Amniotic epithelial cell (primary cell): ENCODE measurements around the gene SIRPD.

ENCODE experiments used
- DNase-seq: peaks from one replicate; pipeline ENCODE4 v3.0.0-alpha.2; 2010; ENCODE audit warnings: low read depth

Gene SIRPD

DNA sequence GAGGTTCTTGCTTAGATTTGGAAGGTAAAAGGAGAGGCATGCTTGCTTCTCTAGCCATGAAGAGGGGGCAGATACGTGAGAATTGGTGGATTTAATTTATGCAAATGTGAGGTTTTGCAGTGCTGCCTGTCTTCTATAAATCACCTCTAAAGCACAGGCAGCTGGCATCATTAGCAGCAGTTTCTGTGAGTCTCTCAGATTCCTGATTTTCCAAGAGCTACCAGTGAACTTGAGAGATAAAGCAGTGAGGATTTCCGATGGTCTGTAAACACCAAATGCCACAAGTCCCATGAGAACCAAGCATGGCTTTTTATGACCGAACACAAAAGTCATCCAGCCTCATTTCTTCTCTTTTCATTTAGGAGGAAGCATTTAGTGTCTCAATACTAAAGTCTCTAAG is 63.1 kb downstream of the SIRPD start:
- no peak for DNase-seq

DNA sequence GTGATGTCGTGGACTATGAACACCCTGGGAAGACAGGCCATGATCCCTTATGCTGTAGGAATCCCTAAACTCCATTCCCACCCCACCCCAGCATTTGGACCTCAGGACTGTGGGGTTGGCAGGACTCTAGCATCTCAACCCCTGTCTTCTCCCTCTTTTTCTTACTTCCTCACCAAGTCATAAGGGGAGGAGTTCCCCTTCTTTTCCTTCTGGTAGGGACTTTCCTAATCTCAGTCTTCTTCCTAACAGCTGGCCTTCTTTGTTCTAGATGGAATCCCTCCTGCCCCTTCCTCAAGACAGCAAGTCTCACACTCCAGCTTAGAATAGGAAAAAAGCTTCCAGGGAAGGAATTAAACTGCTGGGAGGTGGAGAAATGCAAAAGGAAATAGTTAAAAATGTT is 64.0 kb downstream of the SIRPD start:
- DNase-seq = no peak

DNA sequence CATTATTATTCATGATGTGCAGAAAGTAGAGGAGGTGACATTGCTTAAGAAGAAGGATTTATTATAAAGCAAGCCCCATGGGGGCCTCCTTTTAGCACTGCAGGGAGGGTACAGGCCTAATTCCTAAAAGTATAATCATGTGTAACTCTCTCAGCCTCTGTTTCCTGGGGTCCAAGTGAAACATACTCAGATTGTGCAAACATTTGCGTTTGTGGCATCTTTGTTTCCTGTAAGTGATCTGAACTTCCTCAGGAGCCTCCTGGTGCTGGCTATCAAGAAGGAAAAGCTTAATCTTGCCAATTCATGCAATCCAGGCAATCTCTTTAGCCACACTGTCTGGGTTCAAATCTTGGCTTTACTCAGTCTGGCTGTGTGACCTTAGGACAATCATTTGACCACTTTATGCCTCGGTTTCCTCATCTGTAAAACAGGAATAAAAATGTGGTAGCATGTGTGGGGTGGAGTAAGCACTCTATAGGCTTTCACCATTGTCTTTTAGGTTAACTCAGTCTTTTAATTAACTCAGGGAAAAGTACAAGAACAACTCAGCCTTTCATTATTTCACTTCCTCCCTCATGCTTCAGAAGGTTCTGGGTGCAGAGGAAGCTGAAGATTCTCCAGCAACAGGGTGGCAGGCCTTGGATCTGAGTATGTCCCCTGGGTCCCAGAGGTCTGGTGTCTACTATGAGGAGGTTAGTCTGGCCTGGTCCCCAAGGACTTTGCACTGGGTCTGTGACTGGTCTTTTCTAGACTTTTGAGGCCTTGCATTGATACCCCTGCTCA is 65.5 kb downstream of the SIRPD start:
- DNase-seq = no peak

DNA sequence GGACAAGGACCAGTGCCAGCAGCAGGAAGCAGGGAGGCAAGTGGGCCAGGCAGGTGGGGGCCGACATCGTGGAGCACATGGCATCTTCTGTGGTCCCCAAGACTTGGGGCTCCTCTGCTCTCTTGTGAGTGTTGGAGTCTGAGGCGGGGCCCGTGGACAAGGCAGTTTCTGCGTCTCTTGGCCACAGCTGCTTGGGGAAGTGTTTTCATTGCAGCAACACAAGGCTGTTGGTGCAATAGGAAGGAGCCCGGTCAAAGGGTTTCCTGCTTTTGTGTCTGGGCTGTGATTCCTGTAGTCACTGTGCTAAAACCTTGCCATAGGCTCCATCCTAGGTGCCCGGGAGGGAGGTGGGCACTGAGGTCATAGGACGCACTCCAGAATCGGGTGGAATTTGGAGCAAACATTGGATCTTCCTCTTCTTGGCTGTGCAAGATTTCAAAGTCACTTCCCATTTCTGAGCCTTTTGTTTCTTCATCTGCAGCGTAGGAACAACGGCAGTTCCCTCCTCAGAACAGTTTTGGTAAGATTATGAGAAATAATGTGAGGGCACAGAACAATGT is 66.1 kb downstream of the SIRPD start, which contains the start of gene SIRPB2:
SIRPB2 (minus strand) TSS at position 140 of the 560 bp plus-strand sequence; CDS start at position 79, 61 bp downstream.
- DNase-seq = no peak

DNA sequence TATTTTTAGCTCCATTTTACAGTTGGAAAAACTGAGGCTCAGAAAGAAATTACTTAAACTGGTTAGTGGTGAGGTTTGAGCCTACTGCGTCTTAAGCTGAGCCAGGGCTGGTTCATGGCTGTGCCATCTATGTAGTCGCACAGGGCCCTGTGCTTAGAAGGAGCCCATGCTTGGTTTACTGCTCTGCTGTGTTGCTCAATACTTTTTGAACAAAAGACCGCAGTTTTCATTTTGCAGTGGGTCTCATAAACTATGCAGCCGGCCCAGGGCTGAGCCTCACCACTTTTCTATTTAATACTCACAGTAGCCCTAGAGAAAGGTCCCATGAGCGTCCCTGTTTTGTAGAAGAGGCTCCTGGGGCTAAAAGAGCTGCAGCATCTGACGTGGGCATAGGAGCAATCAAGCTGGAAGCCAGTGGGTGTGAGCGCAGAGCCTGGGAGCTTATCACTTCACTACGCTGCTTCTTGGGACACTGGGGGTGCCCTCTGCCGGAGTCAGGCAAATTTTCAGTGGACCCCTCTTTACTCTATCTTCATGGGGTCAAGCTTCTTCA is 66.8 kb downstream of the SIRPD start:
- no peak for DNase-seq

DNA sequence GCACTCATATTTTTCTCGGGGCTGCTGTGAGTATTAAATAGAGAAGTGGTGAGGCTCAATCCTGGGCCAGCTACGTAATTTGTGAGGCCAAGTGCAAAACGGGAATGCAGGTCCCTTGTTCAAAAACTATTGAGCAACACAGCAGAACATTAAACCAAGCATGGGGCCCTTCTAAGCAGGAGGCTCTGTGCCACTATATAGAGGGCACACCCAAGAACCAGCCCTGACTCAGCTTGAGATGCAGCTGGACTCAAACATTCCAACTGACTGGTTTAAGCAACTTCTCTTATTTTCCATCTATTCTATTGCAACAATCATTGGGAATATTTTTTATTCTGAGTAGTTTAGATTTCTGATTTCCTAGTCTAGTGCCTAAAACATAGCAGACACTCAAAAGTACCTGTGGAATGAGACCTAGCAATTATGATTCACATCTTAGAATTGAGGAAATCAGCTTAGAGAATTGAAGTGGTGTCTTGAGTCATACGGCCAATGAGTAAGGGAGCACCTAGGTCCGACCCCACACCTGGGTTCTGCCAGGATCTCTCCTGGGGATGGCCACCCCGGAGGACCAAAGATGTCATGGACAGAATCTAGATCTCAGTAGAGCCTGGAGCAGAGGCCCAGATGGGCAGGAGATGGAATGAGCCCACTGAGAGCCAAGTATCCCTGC is 67.6 kb downstream of the SIRPD start:
- DNase-seq = no peak

DNA sequence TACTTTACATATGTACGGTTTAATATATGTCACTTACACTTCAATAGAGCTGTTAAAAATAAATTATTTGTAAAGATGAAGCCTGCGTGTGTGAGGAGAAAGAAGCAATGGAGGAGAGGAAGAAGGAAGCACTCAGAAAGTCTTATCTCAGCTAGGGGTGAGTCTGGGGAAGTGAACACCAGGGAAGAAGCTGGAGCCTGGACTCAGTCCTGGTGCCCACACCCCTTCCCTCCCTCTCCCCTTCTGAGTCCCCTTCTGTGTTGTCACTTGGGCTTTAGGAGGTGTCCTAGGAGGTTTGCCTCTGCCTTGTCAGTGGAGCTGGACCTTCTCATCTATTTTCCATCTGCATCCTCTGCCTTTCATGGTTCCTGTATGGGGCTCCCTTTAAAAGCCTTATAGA is 68.2 kb downstream of the SIRPD start:
- no peak for DNase-seq

DNA sequence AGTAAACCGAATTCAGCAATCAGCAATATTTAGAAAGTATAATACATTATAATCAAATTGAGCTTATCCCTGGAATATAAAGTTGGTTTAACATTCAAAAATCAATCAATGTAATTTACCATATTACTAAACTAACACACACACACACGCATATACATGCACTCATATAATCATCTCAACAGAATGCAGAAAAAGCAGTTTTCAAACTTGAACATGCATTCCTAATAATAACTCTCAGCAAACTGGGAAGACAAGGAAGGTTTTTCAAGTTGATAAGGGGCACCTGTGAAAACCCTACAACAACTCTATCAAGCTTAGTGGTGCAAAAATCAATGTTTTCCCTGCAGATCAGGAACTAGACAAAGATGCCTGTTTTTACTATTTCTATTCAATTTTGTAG is 70.9 kb downstream of the SIRPD start:
- DNase-seq = no peak

DNA sequence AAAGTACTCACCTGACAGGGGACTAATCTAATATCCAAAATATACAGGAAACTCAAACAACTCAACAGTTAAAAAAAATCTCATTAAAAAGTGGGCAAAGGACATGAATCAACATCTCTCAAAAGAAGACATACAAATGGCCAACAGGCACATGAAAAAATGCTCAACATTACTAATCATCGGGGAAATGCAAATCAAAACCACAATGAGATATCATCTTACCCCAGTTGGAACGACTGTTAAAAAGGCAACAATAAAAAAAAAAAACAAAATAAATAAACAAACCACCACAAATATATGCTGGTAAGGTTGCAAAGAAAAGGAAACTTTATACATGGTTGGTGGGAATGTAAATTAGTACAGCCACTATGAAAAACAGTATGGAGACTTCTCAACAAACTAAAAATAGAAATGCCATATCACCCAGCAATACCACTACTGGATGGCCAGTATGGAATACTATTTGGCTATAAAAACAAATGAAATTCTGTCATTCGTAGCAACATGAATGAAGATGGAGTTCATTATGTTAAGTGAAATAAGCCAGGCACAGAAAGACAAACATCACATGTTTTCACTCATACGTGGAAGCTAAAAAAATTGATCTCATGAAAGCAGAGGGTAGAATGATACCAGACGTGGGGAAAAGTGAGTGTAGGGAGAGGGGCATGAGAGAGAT is 72.9 kb downstream of the SIRPD start:
- no peak for DNase-seq
